Chondrocyte (in vitro differentiated cells): ENCODE data around the gene ADAM19. TPM values are rescaled to one million over a fixed set of nuclear protein-coding genes. Genes with fewer than 3 reads are reported as not detected.

ENCODE experiments used
- DNase-seq: peaks from one replicate; pipeline ENCODE4 v3.0.0; 2021; ENCODE audit warnings: mixed read lengths, low spot score
- H3K27ac Mint-ChIP-seq: one replicate; pipeline ENCODE4 v1.8.0; 2021; ENCODE audit warnings: mild to moderate bottlenecking, moderate library complexity, mixed read lengths; ENCODE audit not compliant: unreplicated experiment
- H3K27me3 Mint-ChIP-seq: 2 replicates; pipeline ENCODE4 v1.8.0; 2021; ENCODE audit warnings: low read depth, mixed read lengths
- H3K36me3 Mint-ChIP-seq: 2 replicates; pipeline ENCODE4 v1.8.0; 2021; ENCODE audit warnings: low read depth, mixed read lengths
- H3K4me1 Mint-ChIP-seq: 2 replicates; pipeline ENCODE4 v1.8.0; 2021; ENCODE audit warnings: low read depth, mild to moderate bottlenecking, mixed read lengths
- H3K4me3 Mint-ChIP-seq: one replicate; pipeline ENCODE4 v1.8.0; 2021; ENCODE audit warnings: mild to moderate bottlenecking, moderate library complexity, mixed read lengths; ENCODE audit not compliant: unreplicated experiment
- H3K9me3 Mint-ChIP-seq: 2 replicates; pipeline ENCODE4 v1.8.0; 2021; ENCODE audit warnings: low read depth, mixed read lengths
- total RNA-seq: library from RNA; stranded (reverse); gene quantifications from 3 replicates; pipeline ENCODE4 v1.2.1, GENCODE V29; 2021
- TF ChIP-seq, protein P1 (sequence below): fragments of 200-600 bp; sonication (generic); IDR thresholded peaks from 2 replicates; pipeline ENCODE4 v1.5.0; 2021; ENCODE audit warnings: antibody characterized with exemption, mild to moderate bottlenecking, moderate library complexity

The ADAM19 gene
- total RNA-seq, 1 donor from 2014 or later = 125 TPM

DNA sequence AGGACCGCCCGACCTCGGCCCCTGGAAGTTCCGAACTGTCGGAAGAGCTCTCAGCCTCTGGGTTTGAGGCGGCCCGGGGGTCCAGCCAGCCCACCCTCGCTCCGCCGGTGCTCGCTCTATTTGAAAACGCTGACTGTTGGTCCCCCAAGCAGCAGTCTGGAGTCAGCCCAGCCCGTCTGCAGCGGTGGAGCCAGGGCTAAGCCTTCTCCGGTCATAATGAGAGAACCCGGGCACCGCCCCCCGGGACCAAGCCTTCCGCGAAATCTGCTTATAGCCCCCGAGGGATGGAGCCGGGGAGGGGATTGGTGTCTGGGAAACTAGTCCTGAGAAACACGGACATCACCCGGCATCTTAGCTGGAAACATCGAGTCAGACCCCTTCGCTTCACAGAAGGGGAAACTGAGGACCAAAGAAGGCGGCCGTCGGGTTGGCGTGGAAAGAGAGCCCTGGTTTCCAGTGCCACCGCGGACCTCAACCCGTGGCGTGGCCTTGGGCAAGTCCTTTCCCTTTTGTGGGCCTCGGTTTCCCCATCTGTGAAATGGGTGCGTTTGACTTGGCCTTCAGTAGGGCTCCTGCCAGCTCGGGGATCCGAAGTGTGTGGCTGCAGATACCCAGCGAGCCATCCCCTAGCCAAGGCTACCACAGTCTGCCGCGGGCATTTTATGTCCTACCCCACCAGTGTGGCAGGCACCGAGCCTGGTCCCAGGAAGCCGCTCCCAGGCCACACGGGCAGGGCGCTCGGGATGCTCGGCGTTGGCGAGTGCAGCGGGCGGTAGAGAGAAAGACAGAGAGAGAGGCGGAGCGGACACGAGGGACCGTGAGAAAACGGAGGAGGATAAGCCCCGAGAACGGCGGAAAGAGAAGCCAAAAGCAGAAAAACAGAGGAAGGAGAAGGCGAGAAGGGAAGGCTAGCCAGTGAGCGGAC lies 857 bp downstream of the ADAM19 start:
- Mint-ChIP-seq H3K27ac (peak overlapping the region; percentile 96), H3K4me1 (peaks cover 48% of the 10 kb centered on the region), H3K9me3 (no peaks in the 10 kb centered on the region), H3K4me3 (peak overlapping the region; percentile 100), H3K36me3 (peaks cover 4% of the 10 kb centered on the region), H3K27me3 (no peaks in the 10 kb centered on the region)
- DNase-seq = no peak
- TF ChIP-seq, protein P1, sequence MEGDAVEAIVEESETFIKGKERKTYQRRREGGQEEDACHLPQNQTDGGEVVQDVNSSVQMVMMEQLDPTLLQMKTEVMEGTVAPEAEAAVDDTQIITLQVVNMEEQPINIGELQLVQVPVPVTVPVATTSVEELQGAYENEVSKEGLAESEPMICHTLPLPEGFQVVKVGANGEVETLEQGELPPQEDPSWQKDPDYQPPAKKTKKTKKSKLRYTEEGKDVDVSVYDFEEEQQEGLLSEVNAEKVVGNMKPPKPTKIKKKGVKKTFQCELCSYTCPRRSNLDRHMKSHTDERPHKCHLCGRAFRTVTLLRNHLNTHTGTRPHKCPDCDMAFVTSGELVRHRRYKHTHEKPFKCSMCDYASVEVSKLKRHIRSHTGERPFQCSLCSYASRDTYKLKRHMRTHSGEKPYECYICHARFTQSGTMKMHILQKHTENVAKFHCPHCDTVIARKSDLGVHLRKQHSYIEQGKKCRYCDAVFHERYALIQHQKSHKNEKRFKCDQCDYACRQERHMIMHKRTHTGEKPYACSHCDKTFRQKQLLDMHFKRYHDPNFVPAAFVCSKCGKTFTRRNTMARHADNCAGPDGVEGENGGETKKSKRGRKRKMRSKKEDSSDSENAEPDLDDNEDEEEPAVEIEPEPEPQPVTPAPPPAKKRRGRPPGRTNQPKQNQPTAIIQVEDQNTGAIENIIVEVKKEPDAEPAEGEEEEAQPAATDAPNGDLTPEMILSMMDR = no peak

DNA sequence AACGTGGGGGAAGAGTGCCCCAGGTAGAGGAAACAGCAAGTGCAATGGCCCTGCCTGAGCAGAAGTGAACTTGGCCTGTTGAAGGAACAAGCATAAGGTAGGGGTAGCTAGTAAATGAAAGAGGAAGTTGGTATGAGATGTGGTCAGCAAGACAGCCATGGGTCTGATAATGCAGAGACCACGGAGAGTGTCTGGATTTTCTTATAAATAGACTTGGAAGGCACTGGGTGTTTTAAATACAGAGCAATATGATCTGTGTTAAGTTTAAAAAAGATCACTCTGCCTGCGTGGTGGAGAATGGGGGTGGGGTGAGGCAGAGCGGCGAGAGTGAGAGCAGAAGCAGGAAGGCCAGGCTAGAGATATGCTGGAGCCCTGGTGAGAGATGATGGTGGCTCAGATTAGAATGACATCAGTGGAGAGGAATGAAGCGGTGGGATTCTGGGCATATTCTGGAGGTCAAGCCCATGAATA lies 4.2 kb downstream of the ADAM19 start:
- no peak for DNase-seq
- Mint-ChIP-seq H3K4me3 (peak overlapping the region; percentile 45), H3K27ac (peak overlapping the region; percentile 88), H3K36me3 (peaks cover 17% of the 10 kb centered on the region), H3K4me1 (peaks cover 47% of the 10 kb centered on the region), H3K9me3 (no peaks in the 10 kb centered on the region), H3K27me3 (no peaks in the 10 kb centered on the region)
- TF ChIP-seq, protein P1 = no peak

DNA sequence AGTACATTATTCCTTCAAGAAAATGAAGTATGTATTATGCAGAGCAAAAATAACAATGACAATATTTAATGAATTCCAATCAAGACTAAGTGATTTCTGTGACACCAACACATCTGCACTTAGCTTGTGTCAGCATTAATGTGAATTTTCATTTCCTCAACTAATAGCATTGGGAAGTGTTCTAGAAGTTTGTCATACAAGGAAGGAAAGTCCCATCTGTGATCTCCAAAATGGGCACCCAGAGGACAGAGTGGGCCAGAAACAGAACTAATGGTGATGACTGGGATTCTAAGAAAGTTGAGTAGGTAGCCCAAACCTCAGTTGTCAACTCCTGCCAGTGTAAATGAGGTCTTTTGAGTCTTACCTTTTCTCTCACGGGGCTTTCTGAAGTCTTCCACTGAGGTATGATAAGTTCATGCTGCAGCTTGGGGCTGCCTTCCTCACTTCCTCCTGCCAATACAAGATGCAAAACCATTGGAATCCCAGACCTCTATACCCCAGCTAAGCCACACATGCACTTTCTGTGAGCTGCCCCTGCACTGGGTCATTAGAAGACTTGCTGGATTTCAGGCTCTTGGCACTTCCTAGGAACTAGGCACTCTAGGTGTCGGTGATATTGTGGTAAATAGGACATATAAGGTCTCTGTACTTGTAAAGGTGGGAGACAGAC lies 4.9 kb downstream of the ADAM19 start:
- Mint-ChIP-seq H3K27ac (peak overlapping the region; percentile 88), H3K27me3 (no peaks in the 10 kb centered on the region), H3K36me3 (peaks cover 17% of the 10 kb centered on the region), H3K9me3 (no peaks in the 10 kb centered on the region), H3K4me1 (peaks cover 41% of the 10 kb centered on the region), H3K4me3 (peak overlapping the region; percentile 45)
- no peak for DNase-seq
- TF ChIP-seq, protein P1 = no peak

DNA sequence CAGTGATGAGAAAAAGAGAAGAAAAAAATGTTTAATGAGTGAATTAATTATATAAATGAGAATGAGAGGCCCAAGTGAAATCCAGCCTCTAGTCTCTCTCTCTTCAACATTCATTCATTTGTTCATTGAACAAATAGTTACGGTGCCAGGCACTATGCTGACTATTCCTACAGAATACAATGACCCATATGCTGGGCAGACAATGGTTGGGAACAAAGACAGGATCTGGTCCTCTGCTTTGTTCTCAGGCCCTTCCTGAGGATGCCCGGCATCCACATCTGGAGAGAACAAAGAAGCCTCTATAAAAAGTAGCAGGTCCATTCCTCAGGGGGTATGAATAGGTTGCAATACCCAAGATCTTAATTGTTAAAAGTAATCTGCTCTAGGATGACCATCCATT lies 6.9 kb downstream of the ADAM19 start:
- Mint-ChIP-seq H3K36me3 (peaks cover 15% of the 10 kb centered on the region), H3K9me3 (no peaks in the 10 kb centered on the region), H3K4me1 (peaks cover 43% of the 10 kb centered on the region), H3K4me3 (no peak overlapping the region), H3K27ac (no peak overlapping the region), H3K27me3 (no peaks in the 10 kb centered on the region)
- DNase-seq = no peak
- TF ChIP-seq, protein P1 = no peak

DNA sequence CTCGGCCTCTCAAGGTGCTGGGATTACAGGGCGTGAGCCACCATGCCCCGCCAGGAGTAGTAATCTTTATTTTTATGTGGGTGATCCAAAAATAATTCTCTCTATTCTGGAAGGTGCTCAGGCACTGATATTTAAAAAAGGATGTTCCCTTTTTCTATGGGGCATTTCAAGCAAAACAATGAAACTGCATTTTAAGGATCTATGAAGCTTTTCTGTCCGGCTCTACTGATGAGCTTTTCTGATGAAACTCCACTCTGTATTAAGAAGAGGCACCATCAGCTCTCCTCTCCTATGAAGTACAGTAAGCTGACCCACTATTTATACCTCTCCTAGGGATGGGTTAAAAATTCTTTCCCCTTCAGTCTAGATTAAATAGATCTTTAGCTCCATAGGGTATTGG lies 7.4 kb downstream of the ADAM19 start:
- no peak overlapping the region for H3K27ac Mint-ChIP-seq
- peaks cover 43% of the 10 kb centered on the region for H3K4me1 Mint-ChIP-seq
- H3K9me3 Mint-ChIP-seq = no peaks in the 10 kb centered on the region
- TF ChIP-seq, protein P1 = no peak
- no peaks in the 10 kb centered on the region for H3K27me3 Mint-ChIP-seq
- H3K4me3 Mint-ChIP-seq = no peak overlapping the region
- no peak for DNase-seq
- H3K36me3 Mint-ChIP-seq = peaks cover 15% of the 10 kb centered on the region
